GM13977 (cell line): Measurements from ENCODE around the gene GNL3.

Experiments
- DNase-seq: peaks from one replicate; pipeline ENCODE4 v3.0.0; 2012; ENCODE audit warnings: low spot score
- CTCF ChIP-seq: IDR thresholded peaks from 2 replicates; pipeline ENCODE4 v1.5.1; 2012; ENCODE audit warnings: mild to moderate bottlenecking, control low read depth; ENCODE audit not compliant: insufficient read depth; ENCODE audit errors: extremely low read depth, missing control alignments
- in situ Hi-C: fragments of 300-500 bp; cut with MboI; formaldehyde crosslinking; loops from one replicate; pipeline ENCODE4 v1.12.0; 2022; ENCODE audit warnings: low sequenced_read_pairs, low pct_unique_long_range_greater_than_20kb, mixed read lengths, inconsistent platforms; ENCODE audit not compliant: unreplicated experiment

Gene GNL3

DNA sequence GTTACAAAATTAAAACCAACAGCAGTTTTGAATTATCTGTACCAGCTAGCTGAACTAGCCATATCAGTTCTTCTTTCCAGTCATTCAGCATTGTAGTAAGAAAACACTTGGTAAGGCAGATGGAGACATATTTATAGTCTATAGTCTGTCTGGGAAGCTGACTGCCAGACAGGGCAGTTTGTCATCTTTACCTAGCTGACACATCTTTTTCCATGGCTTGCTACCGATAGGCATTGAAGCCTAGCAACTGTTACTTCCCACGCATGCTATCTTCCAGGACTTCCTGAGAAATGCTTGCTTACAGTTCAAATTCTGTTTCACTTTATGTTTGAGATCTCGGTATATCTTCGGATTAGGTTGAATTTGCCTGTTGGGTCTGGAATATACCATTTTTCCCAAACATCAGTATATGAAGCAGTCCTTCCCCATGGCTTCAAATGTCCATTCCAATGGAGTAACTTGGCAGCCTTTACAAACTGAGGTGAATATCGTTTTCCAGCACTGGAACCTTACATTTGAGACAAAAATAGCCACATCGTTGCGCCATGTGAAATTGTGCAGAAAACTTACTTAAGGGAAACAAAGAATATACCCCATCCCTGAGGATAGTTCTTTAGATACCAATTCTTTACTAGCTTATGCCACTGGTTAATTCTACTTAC, 8.8 kb downstream of the GNL3 start:
- no peak for DNase-seq
- in situ Hi-C loops, result no loop called here
- no peak for TF ChIP-seq CTCF

DNA sequence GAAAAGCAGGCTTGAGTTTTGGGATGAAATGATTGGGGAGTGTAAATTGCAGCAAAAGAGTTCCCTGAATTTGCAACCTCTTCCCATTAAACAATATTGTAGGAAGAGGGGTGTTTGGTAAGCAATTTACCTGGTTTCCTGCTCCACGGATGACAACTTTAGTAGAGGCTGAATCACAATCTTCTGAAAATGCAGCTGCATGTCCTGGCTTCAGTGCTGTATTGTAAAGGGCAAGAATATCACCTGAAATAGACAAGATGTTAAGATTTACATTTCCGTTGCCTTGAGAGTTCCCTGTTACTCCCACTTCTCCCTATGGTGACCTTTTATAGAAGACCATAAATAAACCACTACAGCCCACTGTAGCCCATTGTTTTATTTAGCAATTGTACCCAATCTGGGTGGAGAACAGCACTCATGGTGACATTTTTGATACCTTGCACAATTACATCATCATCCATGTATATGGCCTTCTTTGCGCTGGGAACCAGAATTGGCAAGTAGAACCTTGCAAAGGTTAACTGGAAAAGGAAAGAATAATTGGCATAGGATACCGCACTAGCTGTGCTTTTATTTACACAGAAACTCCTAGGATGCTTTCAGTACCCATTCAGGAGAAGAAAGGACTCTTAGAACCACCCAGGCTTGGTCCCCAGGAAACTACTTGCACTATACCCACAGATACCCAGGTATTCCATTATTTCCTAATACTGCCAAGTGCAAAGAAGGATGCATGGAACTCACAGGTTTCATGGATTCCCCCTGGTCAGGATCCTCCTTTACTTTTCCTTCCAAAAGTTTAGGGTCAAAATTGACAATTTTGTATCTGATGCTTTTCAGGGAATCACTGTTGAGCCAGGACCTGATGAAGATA, 10.2 kb downstream of the GNL3 start:
- no peak for TF ChIP-seq CTCF
- in situ Hi-C loops, result no loop called here
- no peak for DNase-seq

- no peak for TF ChIP-seq CTCF
- DNase-seq, result no peak
- in situ Hi-C loops, result no loop called here
These were observed 11.2 kb downstream of the GNL3 start for GRCh38 chr3:52696830-52697631.

DNA sequence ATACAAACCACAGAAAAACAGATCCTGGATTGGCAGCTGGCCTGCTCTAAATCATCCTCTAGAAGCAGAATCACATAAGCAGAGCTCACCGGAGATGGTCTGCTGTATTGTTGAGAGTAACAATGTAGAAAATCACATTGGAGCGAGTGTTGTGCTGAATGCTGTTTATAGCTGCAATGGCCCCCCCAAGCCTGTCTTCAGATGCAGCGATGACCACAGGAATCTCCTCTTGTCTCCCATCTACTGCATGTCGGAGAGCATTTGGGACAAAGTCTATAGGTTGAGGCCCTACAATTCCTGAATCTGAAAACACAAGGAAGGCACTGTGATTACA, 11.8 kb downstream of the GNL3 start:
- in situ Hi-C loops, result no loop called here
- DNase-seq, result no peak
- TF ChIP-seq CTCF, result no peak

DNA sequence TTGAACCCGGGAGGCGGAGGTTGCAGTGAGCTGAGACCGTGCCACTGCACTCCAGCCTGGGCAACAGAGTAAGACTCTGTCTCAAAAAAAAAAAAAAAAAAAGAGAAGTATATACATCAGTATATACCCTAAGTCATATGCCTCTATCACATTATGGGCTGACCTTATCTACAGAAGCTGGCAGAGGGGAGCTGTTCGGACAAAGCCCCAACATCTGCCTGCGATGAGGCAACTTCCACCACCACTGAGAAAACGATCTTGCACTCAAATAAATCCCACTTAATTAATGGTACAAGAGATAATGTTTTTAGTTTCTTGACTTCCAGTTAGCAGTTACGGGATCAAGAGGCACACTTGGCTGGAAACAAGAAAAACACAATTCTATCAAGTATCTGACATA, 17.5 kb downstream of the GNL3 start:
- DNase-seq, result no peak
- TF ChIP-seq CTCF, result no peak
- in situ Hi-C loops, result no loop called here

- in situ Hi-C loops, result no loop called here
- DNase-seq, result peak; percentile 39
- no peak for TF ChIP-seq CTCF
These were observed 19.0 kb downstream of the GNL3 start for GRCh38 chr3:52704611-52705437.
